Activated CD8-positive, alpha-beta T cell treated with anti-CD3 and anti-CD28 coated beads for 36 hours (primary cell): ENCODE measurements around the gene PTPRD. TPM values are rescaled to one million over a fixed set of nuclear protein-coding genes. Genes with fewer than 3 reads are reported as not detected.

Experiments used
- ATAC-seq: fragments of 200-7000 bp; cut with Tn5 transposase; one replicate; pipeline ENCODE4 v1.10.0; 2021; ENCODE audit warnings: mild to moderate bottlenecking, moderate library complexity
- CTCF ChIA-PET: fragments of 350-600 bp; sonication (Branson Sonifier 250); formaldehyde crosslinking; loops from one replicate; lab custom pipeline; 2021; ENCODE audit warnings: antibody characterized with exemption; lab: Charles Lee
- POLR2A ChIA-PET: fragments of 350-600 bp; sonication (Branson Sonifier 250); formaldehyde crosslinking; loops from one replicate; lab custom pipeline; 2021; ENCODE audit warnings: antibody characterized with exemption; lab: Charles Lee
- DNase-seq: peaks from one replicate; pipeline ENCODE4 v3.0.0-alpha.2; 2020
- H3K27ac Mint-ChIP-seq: one replicate; pipeline ENCODE4 v1.8.0; 2021; ENCODE audit warnings: mild to moderate bottlenecking, mixed read lengths
- H3K27me3 Mint-ChIP-seq: one replicate; pipeline ENCODE4 v1.8.0; 2021; ENCODE audit warnings: mixed read lengths
- H3K36me3 Mint-ChIP-seq: one replicate; pipeline ENCODE4 v1.8.0; 2021; ENCODE audit warnings: low read depth, mixed read lengths
- H3K4me1 Mint-ChIP-seq: one replicate; pipeline ENCODE4 v1.8.0; 2021; ENCODE audit warnings: low read depth, mixed read lengths
- H3K4me3 Mint-ChIP-seq: one replicate; pipeline ENCODE4 v1.8.0; 2021; ENCODE audit warnings: mild to moderate bottlenecking, moderate library complexity, mixed read lengths
- H3K9me3 Mint-ChIP-seq: one replicate; pipeline ENCODE4 v1.8.0; 2021; ENCODE audit warnings: mixed read lengths
- CTCF ChIP-seq: fragments of 200-600 bp; IDR thresholded peaks from one replicate; pipeline ENCODE4 v1.8.0; 2022; ENCODE audit warnings: antibody characterized with exemption, mild to moderate bottlenecking
- intact Hi-C: fragments of 100-400 bp; cut with micrococcal nuclease; formaldehyde crosslinking; loops from one replicate; pipeline ENCODE4 v1.10.0; 2022
- total RNA-seq, 2 experiments: library from RNA; stranded (reverse); gene quantifications; one replicate each; pipeline ENCODE4 v1.2.3, GENCODE V29; 2021

PTPRD gene
- total RNA-seq, 2 experiments from 2014 or later = not detected

- Mint-ChIP-seq H3K4me1 (no peaks in the 10 kb centered on the region), H3K36me3 (no peaks in the 10 kb centered on the region), H3K9me3 (peaks cover 2% of the 10 kb centered on the region), H3K4me3 (no peak overlapping the region), H3K27me3 (no peaks in the 10 kb centered on the region), H3K27ac (no peak overlapping the region)
- no peak for TF ChIP-seq CTCF
- ATAC-seq = no peak
- ChIA-PET CTCF (no interaction called here), POLR2A (no interaction called here)
- intact Hi-C loops = no loop called here
- DNase-seq = no peak
Observed at GRCh38 chr9:10597801-10598200, 15.0 kb downstream of the PTPRD start.

- CTCF ChIA-PET = no interaction called here
- H3K27me3 Mint-ChIP-seq = no peaks in the 10 kb centered on the region
- peaks cover 10% of the 10 kb centered on the region for H3K9me3 Mint-ChIP-seq
- H3K4me3 Mint-ChIP-seq = no peak overlapping the region
- TF ChIP-seq CTCF = no peak
- H3K36me3 Mint-ChIP-seq = no peaks in the 10 kb centered on the region
- no peak overlapping the region for H3K27ac Mint-ChIP-seq
- ATAC-seq (no peak), DNase-seq (no peak)
- intact Hi-C loops = no loop called here
- POLR2A ChIA-PET = no interaction called here
- no peaks in the 10 kb centered on the region for H3K4me1 Mint-ChIP-seq
Observed at GRCh38 chr9:10594482-10594881, 18.3 kb downstream of the PTPRD start.

GRCh38 chr9:10586407-10586806 lies 26.4 kb downstream of the PTPRD start:
- DNase-seq (no peak), ATAC-seq (no peak)
- ChIA-PET POLR2A (no interaction called here), CTCF (no interaction called here)
- H3K4me3 Mint-ChIP-seq = no peak overlapping the region
- H3K36me3 Mint-ChIP-seq = no peaks in the 10 kb centered on the region
- H3K4me1 Mint-ChIP-seq = no peaks in the 10 kb centered on the region
- no peaks in the 10 kb centered on the region for H3K27me3 Mint-ChIP-seq
- intact Hi-C loops = no loop called here
- H3K9me3 Mint-ChIP-seq = peaks cover 17% of the 10 kb centered on the region
- no peak for TF ChIP-seq CTCF
- no peak overlapping the region for H3K27ac Mint-ChIP-seq

- POLR2A ChIA-PET = no interaction called here
- no peak for TF ChIP-seq CTCF
- no peak overlapping the region for H3K4me3 Mint-ChIP-seq
- CTCF ChIA-PET = no interaction called here
- H3K27me3 Mint-ChIP-seq = no peaks in the 10 kb centered on the region
- no peaks in the 10 kb centered on the region for H3K4me1 Mint-ChIP-seq
- no peaks in the 10 kb centered on the region for H3K36me3 Mint-ChIP-seq
- no peak for ATAC-seq
- H3K9me3 Mint-ChIP-seq = peaks cover 11% of the 10 kb centered on the region
- no peak for DNase-seq
- intact Hi-C loops = no loop called here
- H3K27ac Mint-ChIP-seq = no peak overlapping the region
Observed at GRCh38 chr9:10571699-10572098, 41.1 kb downstream of the PTPRD start.

GRCh38 chr9:10566848-10567247 lies 46.0 kb downstream of the PTPRD start:
- H3K27ac Mint-ChIP-seq = no peak overlapping the region
- H3K36me3 Mint-ChIP-seq = no peaks in the 10 kb centered on the region
- no peaks in the 10 kb centered on the region for H3K27me3 Mint-ChIP-seq
- ATAC-seq (no peak), DNase-seq (no peak)
- no peak for TF ChIP-seq CTCF
- peaks cover 7% of the 10 kb centered on the region for H3K9me3 Mint-ChIP-seq
- H3K4me3 Mint-ChIP-seq = no peak overlapping the region
- CTCF ChIA-PET = interaction anchor here (0.6 kb wide), 1 partner anchor 125 kb away, joined by 3 read pairs; no protein-coding TSS in a partner anchor
- intact Hi-C loops = no loop called here
- POLR2A ChIA-PET = no interaction called here
- no peaks in the 10 kb centered on the region for H3K4me1 Mint-ChIP-seq
